ENCODE measurements around the gene CUL1. TPM values are rescaled to one million over a fixed set of nuclear protein-coding genes. Genes with fewer than 3 reads are reported as not detected.

Gene CUL1
- total and polyA plus RNA-seq, 12 donors = 14.0 to 53.4 (median 43.5) TPM

DNA sequence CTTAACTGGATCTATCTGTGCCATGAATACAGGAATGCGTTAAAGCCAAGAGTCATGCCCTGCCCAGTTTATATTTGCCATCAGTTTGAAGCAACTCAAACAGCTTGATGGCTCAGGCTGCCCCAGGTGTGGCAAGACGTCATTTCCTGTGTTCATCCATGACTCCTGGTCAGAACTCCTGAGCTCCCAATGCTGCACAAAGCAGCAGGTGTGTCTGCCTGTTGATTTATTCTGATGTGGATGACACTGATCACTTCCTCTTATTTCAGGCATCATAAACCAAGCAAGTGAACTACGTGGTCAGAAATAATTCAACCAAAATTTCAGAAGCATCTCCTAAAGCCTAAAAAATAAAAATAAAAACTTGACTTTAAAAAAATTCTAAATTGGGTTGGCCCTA is 116.9 kb downstream of the CUL1 start:
- no peak for DNase-seq
- TF ChIP-seq, protein P1, sequence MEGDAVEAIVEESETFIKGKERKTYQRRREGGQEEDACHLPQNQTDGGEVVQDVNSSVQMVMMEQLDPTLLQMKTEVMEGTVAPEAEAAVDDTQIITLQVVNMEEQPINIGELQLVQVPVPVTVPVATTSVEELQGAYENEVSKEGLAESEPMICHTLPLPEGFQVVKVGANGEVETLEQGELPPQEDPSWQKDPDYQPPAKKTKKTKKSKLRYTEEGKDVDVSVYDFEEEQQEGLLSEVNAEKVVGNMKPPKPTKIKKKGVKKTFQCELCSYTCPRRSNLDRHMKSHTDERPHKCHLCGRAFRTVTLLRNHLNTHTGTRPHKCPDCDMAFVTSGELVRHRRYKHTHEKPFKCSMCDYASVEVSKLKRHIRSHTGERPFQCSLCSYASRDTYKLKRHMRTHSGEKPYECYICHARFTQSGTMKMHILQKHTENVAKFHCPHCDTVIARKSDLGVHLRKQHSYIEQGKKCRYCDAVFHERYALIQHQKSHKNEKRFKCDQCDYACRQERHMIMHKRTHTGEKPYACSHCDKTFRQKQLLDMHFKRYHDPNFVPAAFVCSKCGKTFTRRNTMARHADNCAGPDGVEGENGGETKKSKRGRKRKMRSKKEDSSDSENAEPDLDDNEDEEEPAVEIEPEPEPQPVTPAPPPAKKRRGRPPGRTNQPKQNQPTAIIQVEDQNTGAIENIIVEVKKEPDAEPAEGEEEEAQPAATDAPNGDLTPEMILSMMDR (IDR thresholded peaks at IDR 0.05) = no peak
- Histone ChIP-seq H3K27ac (no peak overlapping the region), H3K36me3 (peaks cover 0 to 74% (median 0%) of the 10 kb centered on the region in 9 donors), H3K4me1 (no peaks in the 10 kb centered on the region), H3K9me3 (no peaks in the 10 kb centered on the region), H3K4me3 (no peak overlapping the region), H3K27me3 (no peaks in the 10 kb centered on the region)
- 90 to 93% methylated on average over 3 of the region's 3 CpGs for WGBS, 2 donors
- no peak for ATAC-seq
- intact Hi-C loops (cut with DNase I) = no loop called here

DNA sequence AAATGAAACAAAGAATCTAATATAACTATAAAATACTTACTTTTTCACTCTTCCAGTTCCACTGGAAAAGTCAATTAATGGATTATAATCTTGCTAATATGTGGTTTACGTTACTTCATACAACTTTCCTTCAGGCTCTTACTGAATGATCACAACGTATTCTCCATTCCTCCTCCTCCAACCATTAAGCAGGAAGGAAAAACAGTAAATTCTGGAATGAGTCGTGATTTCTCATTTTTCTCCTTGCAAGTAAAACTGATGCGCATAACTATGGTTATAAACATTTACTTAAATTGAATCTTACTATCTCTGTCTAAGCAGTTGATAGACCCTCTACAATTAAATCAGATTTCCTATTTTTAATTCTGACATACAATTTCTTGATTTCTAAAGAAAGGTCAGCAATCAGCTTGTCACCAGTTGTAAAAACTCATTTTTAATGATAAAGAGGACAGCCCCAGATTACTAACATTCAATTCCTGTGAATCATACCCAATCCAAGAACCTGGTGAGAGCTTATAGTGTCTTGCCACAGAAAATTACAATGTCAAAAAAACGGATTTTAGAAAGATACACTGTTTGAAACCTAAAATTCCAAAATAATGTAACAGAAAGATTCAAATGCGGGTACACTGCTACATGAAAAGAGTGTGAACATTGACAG is 121.1 kb downstream of the CUL1 start:
- TF ChIP-seq, protein P1 (IDR thresholded peaks at IDR 0.05) = no peak
- H3K9me3 ChIP-seq = no peaks in the 10 kb centered on the region
- H3K4me1 ChIP-seq = no peaks in the 10 kb centered on the region
- H3K4me3 ChIP-seq = no peak overlapping the region
- no peak overlapping the region for H3K27ac ChIP-seq
- no peaks in the 10 kb centered on the region for H3K27me3 ChIP-seq
- ATAC-seq (no peak), DNase-seq (no peak)
- WGBS, 2 donors = 83 to 86% methylated on average over 6 of the region's 6 CpGs
- intact Hi-C loops (cut with DNase I) = no loop called here
- peaks cover 0 to 56% (median 0%) of the 10 kb centered on the region in 9 donors for H3K36me3 ChIP-seq

DNA sequence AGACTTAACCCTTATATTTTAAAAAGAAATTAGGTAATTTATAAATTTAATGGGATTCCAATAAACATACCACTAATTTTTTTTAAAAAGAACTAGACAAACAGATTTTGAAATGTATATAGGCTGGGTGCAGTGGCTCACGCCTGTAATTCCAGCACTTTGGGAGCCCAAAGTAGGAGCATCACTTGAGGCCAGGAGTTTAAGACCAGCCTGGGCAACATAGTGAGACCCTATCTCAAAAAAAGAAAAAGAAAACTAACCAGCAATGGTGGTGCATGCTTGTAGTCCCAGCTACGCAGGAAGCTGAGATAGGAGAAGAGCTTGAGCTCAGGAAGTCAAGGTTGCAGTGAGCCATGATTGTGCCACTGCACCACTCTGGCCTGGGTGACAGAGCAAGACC is 122.7 kb downstream of the CUL1 start:
- no peaks in the 10 kb centered on the region for H3K9me3 ChIP-seq
- no peaks in the 10 kb centered on the region for H3K4me1 ChIP-seq
- no peak for DNase-seq
- ATAC-seq = no peak
- WGBS, 2 donors = 97 to 98% methylated on average over 2 of the region's 2 CpGs
- H3K27me3 ChIP-seq = no peaks in the 10 kb centered on the region
- no peak overlapping the region for H3K4me3 ChIP-seq
- H3K27ac ChIP-seq = no peak overlapping the region
- peaks cover 0 to 59% (median 0%) of the 10 kb centered on the region in 9 donors for H3K36me3 ChIP-seq
- TF ChIP-seq, protein P1 (IDR thresholded peaks at IDR 0.05) = no peak
- intact Hi-C loops (cut with DNase I) = no loop called here

DNA sequence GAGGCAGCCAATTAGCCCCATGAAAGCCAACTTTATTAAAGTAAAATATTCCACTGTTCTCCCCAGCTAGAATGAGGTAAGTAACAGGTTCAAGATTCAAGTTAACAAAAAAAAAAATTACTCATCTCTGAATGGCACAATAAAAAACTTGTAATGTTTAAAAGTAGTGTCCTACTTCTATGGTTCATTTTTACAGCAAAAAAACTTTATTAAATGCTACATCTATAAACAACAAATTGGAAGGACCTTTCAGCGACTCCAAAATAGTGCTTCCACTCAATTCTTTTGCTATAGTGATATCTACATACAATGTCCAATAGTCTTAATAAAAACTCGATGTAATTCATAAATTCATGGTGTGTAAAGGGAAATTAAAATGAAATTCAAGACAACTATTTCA is 126.2 kb downstream of the CUL1 start:
- no peak for DNase-seq
- H3K4me3 ChIP-seq = no peak overlapping the region
- peaks cover 0 to 61% (median 0%) of the 10 kb centered on the region in 9 donors for H3K36me3 ChIP-seq
- no peaks in the 10 kb centered on the region for H3K9me3 ChIP-seq
- no peaks in the 10 kb centered on the region for H3K27me3 ChIP-seq
- TF ChIP-seq, protein P1 (IDR thresholded peaks at IDR 0.05) = no peak
- H3K4me1 ChIP-seq = no peaks in the 10 kb centered on the region
- intact Hi-C loops (cut with DNase I) = loop anchor here in 1 of 10 donors (5.0 kb wide), 1 partner anchor 52 kb away; no protein-coding TSS in a partner anchor
- ATAC-seq = no peak
- 97% methylated on average over 2 of the region's 2 CpGs for WGBS, 2 donors
- H3K27ac ChIP-seq = no peak overlapping the region
